Loucy (cell line): ENCODE data around the gene HS6ST3.

Experiments used
- H2AFZ ChIP-seq: fragments of 200-600 bp; sonication (generic); 2 replicates; pipeline ENCODE4 v1.6.0; 2016; ENCODE audit warnings: antibody characterized with exemption, mild to moderate bottlenecking, low read length, moderate library complexity
- H3F3A ChIP-seq: fragments of 200-600 bp; 2 replicates; pipeline ENCODE4 v1.6.0; 2016; ENCODE audit warnings: antibody characterized with exemption, low read depth, mild to moderate bottlenecking
- H3K27me3 ChIP-seq: fragments of 200-600 bp; sonication (generic); 2 replicates; pipeline ENCODE4 v1.6.1; 2014; ENCODE audit warnings: low read length, mild to moderate bottlenecking; ENCODE audit not compliant: insufficient read depth, poor library complexity, severe bottlenecking
- H3K36me3 ChIP-seq: fragments of 200-600 bp; sonication (generic); 2 replicates; pipeline ENCODE4 v1.6.1; 2016; ENCODE audit warnings: low read length; ENCODE audit not compliant: insufficient read depth
- H3K4me1 ChIP-seq: fragments of 200-600 bp; sonication (generic); 2 replicates; pipeline ENCODE4 v1.5.1; 2014; ENCODE audit warnings: low read length, mild to moderate bottlenecking; ENCODE audit not compliant: insufficient read depth, poor library complexity, severe bottlenecking
- H3K4me2 ChIP-seq: fragments of 200-600 bp; sonication (generic); 2 replicates; pipeline ENCODE4 v1.6.0; 2014; ENCODE audit warnings: antibody characterized with exemption, low read length, low read depth, mild to moderate bottlenecking; ENCODE audit not compliant: poor library complexity, severe bottlenecking
- H3K4me3 ChIP-seq: fragments of 200-600 bp; sonication (generic); 2 replicates; pipeline ENCODE4 v1.5.1; 2014; ENCODE audit warnings: low read length, mild to moderate bottlenecking, mixed read lengths; ENCODE audit not compliant: poor library complexity, severe bottlenecking
- H3K79me2 ChIP-seq: fragments of 200-600 bp; sonication (generic); 2 replicates; pipeline ENCODE4 v1.6.1; 2014; ENCODE audit warnings: low read length; ENCODE audit not compliant: insufficient read depth
- H3K9ac ChIP-seq: fragments of 200-600 bp; sonication (generic); 2 replicates; pipeline ENCODE4 v1.6.0; 2014; ENCODE audit warnings: mild to moderate bottlenecking, low read depth, low read length, moderate library complexity; ENCODE audit not compliant: poor library complexity, severe bottlenecking
- H3K9me2 ChIP-seq: fragments of 200-600 bp; sonication (generic); replicated peaks from 2 replicates; pipeline ENCODE4 v1.6.1; 2016; ENCODE audit warnings: low read depth, low read length, mixed read lengths
- H3K9me3 ChIP-seq: fragments of 200-600 bp; sonication (generic); 2 replicates; pipeline ENCODE4 v1.6.1; 2014; ENCODE audit warnings: mild to moderate bottlenecking, antibody characterized with exemption, low read length, low read depth; ENCODE audit not compliant: insufficient read depth
- H4K20me1 ChIP-seq: fragments of 200-600 bp; sonication (generic); 2 replicates; pipeline ENCODE4 v1.6.0; 2014; ENCODE audit warnings: antibody characterized with exemption, low read length, mild to moderate bottlenecking; ENCODE audit not compliant: insufficient read depth, poor library complexity, severe bottlenecking
- CTCF ChIP-seq: fragments of 200-600 bp; sonication (generic); conservative IDR thresholded peaks from 2 replicates; pipeline ENCODE4 v1.5.1; 2014; ENCODE audit warnings: mild to moderate bottlenecking, antibody characterized with exemption, low read length
- EZH2phosphoT487 ChIP-seq: fragments of 200-600 bp; IDR thresholded peaks from 2 replicates; pipeline ENCODE4 v1.6.1; 2018; ENCODE audit warnings: antibody characterized with exemption, mild to moderate bottlenecking, moderate library complexity, borderline replicate concordance

Gene HS6ST3

GRCh38 chr13:96553796-96554195, 463.9 kb downstream of the HS6ST3 start:
- no peaks in the 10 kb centered on the region for H3K79me2 ChIP-seq
- TF ChIP-seq CTCF (no peak), EZH2phosphoT487 (no peak)
- H3K9me3 ChIP-seq = no peaks in the 10 kb centered on the region

GRCh38 chr13:96573563-96573962, 483.7 kb downstream of the HS6ST3 start:
- no peak for TF ChIP-seq CTCF
- no peak for TF ChIP-seq EZH2phosphoT487
- no peaks in the 10 kb centered on the region for H3K9me2 ChIP-seq
- no peaks in the 10 kb centered on the region for H3K9me3 ChIP-seq
- H3K9ac ChIP-seq = no peak overlapping the region
- no peaks in the 10 kb centered on the region for H3K4me1 ChIP-seq
- H3K79me2 ChIP-seq = no peaks in the 10 kb centered on the region
- H3K36me3 ChIP-seq = no peaks in the 10 kb centered on the region
- H3F3A ChIP-seq = no peaks in the 10 kb centered on the region
- H3K4me2 ChIP-seq = no peak overlapping the region
- H3K4me3 ChIP-seq = no peak overlapping the region
- H2AFZ ChIP-seq = no peak overlapping the region
- H3K27me3 ChIP-seq = no peaks in the 10 kb centered on the region
- no peaks in the 10 kb centered on the region for H4K20me1 ChIP-seq

More at GRCh38 chr13:96553796-96554195, 463.9 kb downstream of the HS6ST3 start:
- no peak overlapping the region for H3K9ac ChIP-seq
- H3K4me2 ChIP-seq = no peak overlapping the region
- H3K4me3 ChIP-seq = no peak overlapping the region
- no peaks in the 10 kb centered on the region for H3K36me3 ChIP-seq
- no peaks in the 10 kb centered on the region for H3F3A ChIP-seq
- no peaks in the 10 kb centered on the region for H3K4me1 ChIP-seq
- H3K27me3 ChIP-seq = no peaks in the 10 kb centered on the region
- no peak overlapping the region for H2AFZ ChIP-seq
- H3K9me2 ChIP-seq = no peaks in the 10 kb centered on the region
- no peaks in the 10 kb centered on the region for H4K20me1 ChIP-seq

GRCh38 chr13:96575423-96576320, 485.8 kb downstream of the HS6ST3 start:
- Histone ChIP-seq H3K4me1 (no peaks in the 10 kb centered on the region), H3K4me2 (no peak overlapping the region), H3K79me2 (no peaks in the 10 kb centered on the region), H4K20me1 (no peaks in the 10 kb centered on the region), H3K36me3 (no peaks in the 10 kb centered on the region), H3K9me3 (no peaks in the 10 kb centered on the region), H3K4me3 (no peak overlapping the region), H2AFZ (no peak overlapping the region), H3K27me3 (no peaks in the 10 kb centered on the region), H3K9ac (no peak overlapping the region), H3F3A (no peaks in the 10 kb centered on the region), H3K9me2 (no peaks in the 10 kb centered on the region)
- TF ChIP-seq EZH2phosphoT487 (no peak), CTCF (no peak)
